ENCODE data around the gene SLC4A9.

Gene SLC4A9

GRCh38 chr5:140360101-140360500 lies at the start of gene SLC4A9:
TSS of gene SLC4A9 (plus strand) at chr5:140360194. CDS start at chr5:140360237, 43 bp downstream.
- DNase-seq: no peak

GRCh38 chr5:140310434-140310833 lies 49.6 kb upstream of the SLC4A9 start:
- DNase-seq: no peak

GRCh38 chr5:140311011-140311467 lies 49.0 kb upstream of the SLC4A9 start:
- DNase-seq: no peak

- no peak for DNase-seq
Measured at GRCh38 chr5:140312067-140312790, 47.8 kb upstream of the SLC4A9 start.

GRCh38 chr5:140312791-140313189 lies 47.2 kb upstream of the SLC4A9 start:
- DNase-seq: no peak

GRCh38 chr5:140317859-140318258 lies 42.1 kb upstream of the SLC4A9 start:
- no peak for DNase-seq

GRCh38 chr5:140318792-140319191 lies 41.2 kb upstream of the SLC4A9 start:
- DNase-seq: no peak

- no peak for DNase-seq
Measured at GRCh38 chr5:140319833-140320232, 40.2 kb upstream of the SLC4A9 start.

GRCh38 chr5:140321796-140322195 lies 38.2 kb upstream of the SLC4A9 start:
- DNase-seq: no peak

- no peak for DNase-seq
Measured at GRCh38 chr5:140322751-140323731, 37.0 kb upstream of the SLC4A9 start.

- no peak for DNase-seq
Measured at GRCh38 chr5:140324041-140324600, 35.9 kb upstream of the SLC4A9 start.

- DNase-seq: no peak
Measured at GRCh38 chr5:140324617-140325241, 35.3 kb upstream of the SLC4A9 start.

- no peak for DNase-seq
Measured at GRCh38 chr5:140325486-140325885, 34.5 kb upstream of the SLC4A9 start.

- DNase-seq: peak; percentile 33
Measured at GRCh38 chr5:140327589-140327988, 32.4 kb upstream of the SLC4A9 start.

- no peak for DNase-seq
Measured at GRCh38 chr5:140328036-140328764, 31.8 kb upstream of the SLC4A9 start.

- DNase-seq: no peak
Measured at GRCh38 chr5:140329739-140330481, 30.1 kb upstream of the SLC4A9 start.

- DNase-seq: no peak
Measured at GRCh38 chr5:140331638-140332037, 28.4 kb upstream of the SLC4A9 start.

GRCh38 chr5:140336388-140336787 lies 23.6 kb upstream of the SLC4A9 start:
- no peak for DNase-seq

- no peak for DNase-seq
Measured at GRCh38 chr5:140337880-140338279, 22.1 kb upstream of the SLC4A9 start.

- no peak for DNase-seq
Measured at GRCh38 chr5:140338336-140338735, 21.7 kb upstream of the SLC4A9 start.

GRCh38 chr5:140338908-140339307 lies 21.1 kb upstream of the SLC4A9 start:
- no peak for DNase-seq

- DNase-seq: no peak
Measured at GRCh38 chr5:140339636-140340035, 20.4 kb upstream of the SLC4A9 start.

Data from NCI-H82 (cell line).